Colon (tissue), 2 donors: Measurements from ENCODE around the gene SMIM24.
"Not testable (repeated sequence)": the region's sequence is repeated elsewhere in the genome, so short reads cannot be mapped to it uniquely, and the experiment has no call there.

Experiments
- FAIRE-seq: peaks from 2 replicates; lab custom pipeline; 2012; peaks lifted over from hg19 to GRCh38; lab: Jason Lieb, UNC
- donor health status: control.
- donor health status: control.

The SMIM24 gene

GRCh38 chr19:3514930-3515329 is 34.6 kb upstream of the SMIM24 start:
- no peak for FAIRE-seq

GRCh38 chr19:3513229-3514140 is 33.2 kb upstream of the SMIM24 start:
- no peak for FAIRE-seq

DNA sequence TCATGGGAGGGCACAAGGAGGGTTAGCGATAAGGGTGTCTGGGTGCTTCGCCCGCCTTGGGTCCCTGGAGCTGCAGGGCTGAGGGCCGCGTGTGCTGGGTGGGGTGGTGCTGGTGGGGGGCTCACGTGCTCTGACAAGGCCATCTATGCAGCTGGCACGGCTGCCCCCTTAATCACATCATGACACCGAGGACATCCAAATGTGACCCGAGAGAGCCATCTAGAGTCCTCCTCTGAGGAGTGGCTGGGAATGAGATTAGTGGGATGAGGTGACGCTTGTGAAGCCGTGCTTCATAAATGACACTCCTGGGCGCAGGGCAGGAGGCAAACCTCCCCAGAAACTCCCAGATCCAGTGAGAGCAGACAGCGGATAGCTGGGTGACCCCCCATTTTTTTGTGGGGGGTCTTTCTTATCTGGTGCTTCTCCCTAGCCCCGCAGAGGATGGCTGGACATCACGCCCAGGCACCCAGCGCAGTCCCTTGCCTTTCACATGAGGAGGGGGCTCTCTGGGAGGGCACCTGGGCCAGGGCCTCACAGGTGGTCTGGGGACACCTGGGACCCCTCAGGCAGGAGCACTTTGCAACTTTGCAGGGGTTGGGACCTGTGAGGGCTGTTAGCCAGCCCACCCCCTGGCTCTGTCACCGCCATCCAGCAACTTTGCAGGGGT is 32.4 kb upstream of the SMIM24 start:
- no peak for FAIRE-seq

GRCh38 chr19:3511506-3512251 is 31.4 kb upstream of the SMIM24 start:
- FAIRE-seq: no peak

DNA sequence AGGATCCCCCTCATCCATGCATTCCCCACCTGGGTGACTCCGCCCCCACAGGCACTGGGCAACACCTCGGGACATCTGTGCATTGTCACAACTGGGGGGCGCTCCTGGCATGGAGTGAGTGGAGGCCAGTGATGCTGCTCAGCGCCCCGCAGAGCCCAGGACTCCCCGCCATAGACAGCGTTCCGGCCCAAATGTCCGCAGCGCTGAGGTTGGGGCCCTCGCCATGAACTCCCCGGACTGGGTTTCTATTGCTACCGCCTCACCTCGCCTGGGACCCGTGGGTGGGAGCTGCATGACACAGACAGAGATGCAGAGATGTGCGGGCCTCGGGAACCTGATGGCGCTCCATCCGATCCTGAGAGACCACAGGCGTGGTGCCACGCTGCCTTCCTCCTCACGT is 30.4 kb upstream of the SMIM24 start:
- no peak for FAIRE-seq

DNA sequence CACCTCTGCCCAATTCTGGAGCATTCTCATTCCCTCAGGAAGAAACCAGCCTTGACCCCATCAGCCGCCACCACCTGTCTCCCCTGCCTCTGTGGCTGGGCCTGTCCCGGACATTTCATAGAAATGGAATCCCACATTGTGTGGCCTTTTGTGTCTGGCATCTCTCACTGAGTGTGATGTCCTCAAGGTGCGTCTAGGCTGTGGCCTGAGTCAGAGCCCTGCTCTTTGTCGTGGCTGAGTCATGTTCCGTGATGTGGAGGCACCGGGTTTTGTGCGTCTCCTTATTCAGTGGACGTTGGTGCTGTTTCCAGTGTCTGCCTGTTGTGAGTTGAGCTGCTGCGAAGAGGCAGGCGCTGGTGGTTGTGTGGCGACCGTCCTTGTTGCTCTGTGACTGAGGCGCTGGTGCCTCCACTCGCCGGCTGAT is 29.3 kb upstream of the SMIM24 start:
- no peak for FAIRE-seq

DNA sequence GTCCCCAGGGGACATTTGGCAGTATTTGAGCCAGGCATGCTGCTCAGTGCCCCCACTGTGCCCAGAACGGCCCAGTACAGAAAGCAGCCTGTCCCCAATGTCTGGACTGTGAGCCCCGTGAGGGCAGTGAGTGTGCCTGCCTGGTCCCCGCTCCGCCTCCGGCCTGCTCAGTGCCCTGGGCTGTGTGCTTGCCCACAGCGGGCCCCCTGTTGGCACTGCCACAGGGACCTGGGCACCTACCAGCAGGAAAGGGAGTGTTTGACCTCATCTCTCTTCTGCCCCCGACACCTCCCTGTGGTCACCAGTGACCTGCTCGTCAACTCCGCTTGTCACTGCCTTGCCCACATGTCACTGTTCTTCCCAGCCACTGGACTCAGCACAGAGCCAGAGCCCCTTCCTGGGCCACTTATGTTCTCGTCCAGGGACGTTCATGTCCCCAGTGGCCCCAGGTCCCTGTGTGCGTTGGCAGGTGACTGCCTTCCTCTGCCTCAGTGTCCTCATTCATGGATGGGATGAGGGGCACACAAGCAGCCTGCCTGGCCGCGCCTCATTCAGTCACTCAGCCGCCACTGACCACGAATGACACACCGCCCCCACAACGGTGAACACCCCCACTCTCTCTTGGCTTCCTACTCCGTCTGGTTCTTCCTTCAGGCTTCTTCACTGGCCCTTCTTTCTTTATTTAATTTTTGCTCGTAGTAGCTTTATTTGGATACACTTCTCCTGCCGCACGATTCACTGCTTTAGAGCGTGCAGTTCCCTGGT is 28.6 kb upstream of the SMIM24 start:
- FAIRE-seq: no peak

DNA sequence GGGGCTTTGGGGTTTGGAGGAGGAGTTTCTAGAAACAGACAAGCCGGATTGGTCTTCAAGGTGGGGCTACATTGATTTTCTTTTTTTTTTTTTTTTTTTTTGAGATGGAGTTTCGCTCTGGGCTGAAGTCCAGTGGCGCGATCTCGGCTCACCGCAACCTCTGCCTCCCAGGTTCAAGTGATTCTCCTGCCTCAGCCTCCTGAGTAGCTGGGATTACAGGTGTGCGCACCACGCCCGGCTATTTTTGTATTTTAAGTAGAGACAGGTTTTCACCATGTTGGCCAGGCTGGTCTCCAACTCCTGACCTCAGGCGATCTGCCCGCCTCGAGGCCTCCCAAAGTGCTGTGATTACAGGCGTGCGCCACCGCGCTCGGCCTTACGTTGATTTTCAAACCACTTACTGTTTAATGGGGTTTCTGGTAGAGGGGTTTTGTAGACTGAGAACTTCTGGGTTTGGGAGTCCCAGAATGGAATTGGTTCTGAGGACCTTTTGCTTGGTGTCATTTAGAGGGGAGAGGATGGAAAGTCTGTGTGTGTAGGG is 27.9 kb upstream of the SMIM24 start:
- FAIRE-seq: not testable (repeated sequence)

GRCh38 chr19:3507371-3508120 is 27.2 kb upstream of the SMIM24 start:
- no peak for FAIRE-seq

- no peak for FAIRE-seq
Measured at GRCh38 chr19:3506384-3507340, 26.3 kb upstream of the SMIM24 start.

GRCh38 chr19:3505598-3506383 is 25.5 kb upstream of the SMIM24 start, which contains the start of gene FZR1:
Gene FZR1 (plus strand): TSS chr19:3506311. CDS start chr19:3522990, 16,679 bp downstream.
- FAIRE-seq: no peak

- no peak for FAIRE-seq
Measured at GRCh38 chr19:3504735-3505134, 24.4 kb upstream of the SMIM24 start.

- FAIRE-seq: no peak
Measured at GRCh38 chr19:3503036-3503572, 22.8 kb upstream of the SMIM24 start.

DNA sequence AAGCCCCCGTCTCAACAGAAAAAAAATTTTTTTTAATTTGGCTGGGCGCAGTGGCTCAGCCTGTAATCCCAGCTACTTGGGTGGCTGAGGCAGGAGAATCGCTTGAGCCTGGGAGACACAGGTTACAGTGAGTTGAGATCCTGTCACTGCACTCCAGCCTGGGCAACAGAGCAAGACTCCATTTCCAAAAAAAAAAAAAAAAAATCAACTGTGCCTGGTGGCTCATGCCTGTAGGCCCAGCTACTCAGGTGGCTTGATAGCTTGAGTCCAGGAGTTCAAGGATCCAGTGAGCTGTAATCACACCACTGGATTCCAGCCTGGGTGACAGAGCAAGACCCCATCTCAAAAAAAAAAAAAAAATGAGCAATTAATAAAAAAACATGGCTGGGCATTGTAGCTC is 21.5 kb upstream of the SMIM24 start:
- FAIRE-seq: no peak

- no peak for FAIRE-seq
Measured at GRCh38 chr19:3500429-3501101, 20.2 kb upstream of the SMIM24 start, which contains the start of gene DOHH. Gene DOHH (minus strand): TSS chr19:3500674. CDS start chr19:3496814, 3,860 bp downstream.

DNA sequence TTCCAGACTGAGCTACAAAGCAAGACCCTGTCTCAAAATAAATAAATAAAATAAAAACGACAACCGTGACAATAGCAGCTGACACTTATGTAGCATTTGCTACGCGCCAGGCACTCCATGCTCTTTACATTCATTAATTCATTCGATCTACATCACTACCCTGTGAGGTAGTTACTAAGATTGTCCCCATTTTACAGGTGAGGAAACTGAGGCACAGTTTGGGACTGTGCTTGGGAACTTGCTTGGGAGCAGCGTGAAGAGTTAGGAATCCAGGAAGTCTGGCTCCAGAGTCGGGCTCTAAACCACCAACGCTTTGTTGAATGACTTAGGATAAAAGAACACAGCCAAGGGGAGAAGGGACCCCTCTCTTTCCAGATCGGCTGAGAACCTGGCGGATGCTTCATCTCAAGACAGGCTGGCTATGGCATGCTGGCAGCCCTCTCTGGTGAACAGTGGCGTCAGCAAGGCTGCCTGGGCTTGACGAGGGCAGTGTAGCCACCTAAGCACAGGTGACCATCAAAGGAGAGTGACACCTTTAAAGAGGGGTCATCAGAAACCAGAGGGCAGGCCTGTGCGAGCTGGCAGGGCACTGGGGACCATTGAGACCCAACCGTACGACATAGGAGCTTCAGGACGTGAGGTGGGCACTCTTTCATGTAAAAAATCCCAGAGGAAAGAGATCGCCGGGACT is 19.6 kb upstream of the SMIM24 start:
- no peak for FAIRE-seq
